Neural cell (in vitro differentiated cells): ENCODE data around the gene GTF2IRD1. TPM values are rescaled to one million over a fixed set of nuclear protein-coding genes. Genes with fewer than 3 reads are reported as not detected.
"Not testable (repeated sequence)": the region's sequence is repeated elsewhere in the genome, so short reads cannot be mapped to it uniquely, and the experiment has no call there.

Experiments used
- H2AFZ ChIP-seq: fragments of 200-600, 300-800 bp; sonication (generic), shearing (Covaris generic); 2 replicates; pipeline ENCODE4 v1.6.0; 2014; ENCODE audit warnings: low read depth, mild to moderate bottlenecking, antibody characterized with exemption, low read length, moderate library complexity
- H3F3A ChIP-seq: fragments of 200-600 bp; shearing (Covaris generic); 2 replicates; pipeline ENCODE4 v1.6.1; 2016; ENCODE audit warnings: mild to moderate bottlenecking, moderate library complexity, mixed read lengths, antibody characterized with exemption, low read length; ENCODE audit not compliant: insufficient read depth, poor library complexity, severe bottlenecking
- H3K27ac ChIP-seq: fragments of 200-600, 300-800 bp; sonication (generic), shearing (Covaris generic); 2 replicates; pipeline ENCODE4 v1.5.1; 2014; ENCODE audit warnings: mild to moderate bottlenecking, low read length, moderate library complexity
- H3K27me3 ChIP-seq: fragments of 300-800, 200-600 bp; sonication (generic), shearing (Covaris generic); 2 replicates; pipeline ENCODE4 v1.6.0; 2014; ENCODE audit warnings: mild to moderate bottlenecking, low read depth, low read length, moderate library complexity; ENCODE audit not compliant: insufficient read depth
- H3K36me3 ChIP-seq: fragments of 300-800, 200-600 bp; sonication (generic), shearing (Covaris generic); 2 replicates; pipeline ENCODE4 v1.5.1; 2014; ENCODE audit warnings: mild to moderate bottlenecking, antibody characterized with exemption, low read length, moderate library complexity; ENCODE audit not compliant: insufficient read depth
- H3K4me2 ChIP-seq: fragments of 300-800, 200-600 bp; sonication (generic), shearing (Covaris generic); 2 replicates; pipeline ENCODE4 v1.6.0; 2014; ENCODE audit warnings: mild to moderate bottlenecking, low read length
- H3K4me3 ChIP-seq: fragments of 300-800, 200-600 bp; sonication (generic), shearing (Covaris generic); 2 replicates; pipeline ENCODE4 v1.5.1; 2014; ENCODE audit warnings: mild to moderate bottlenecking, low read length, moderate library complexity
- H3K79me2 ChIP-seq: fragments of 200-600 bp; shearing (Covaris generic); replicated peaks from 2 replicates; pipeline ENCODE4 v1.6.0; 2014; ENCODE audit warnings: mild to moderate bottlenecking, low read length, moderate library complexity; ENCODE audit not compliant: insufficient read depth
- H3K9ac ChIP-seq: fragments of 300-800, 200-600 bp; sonication (generic), shearing (Covaris generic); 2 replicates; pipeline ENCODE4 v1.6.1; 2016; ENCODE audit warnings: mild to moderate bottlenecking, low read length, mixed read lengths
- H3K9me2 ChIP-seq: fragments of 200-600 bp; shearing (Covaris generic); 2 replicates; pipeline ENCODE4 v1.6.1; 2016; ENCODE audit warnings: mild to moderate bottlenecking, low read length, mixed read lengths; ENCODE audit not compliant: insufficient read depth
- H3K9me3 ChIP-seq: fragments of 200-600, 300-800 bp; sonication (generic), shearing (Covaris generic); 2 replicates; pipeline ENCODE4 v1.6.1; 2016; ENCODE audit warnings: mild to moderate bottlenecking, mixed run types, low read length, moderate library complexity, mixed read lengths
- H4K20me1 ChIP-seq: fragments of 200-600 bp; shearing (Covaris generic); 2 replicates; pipeline ENCODE4 v1.6.1; 2016; ENCODE audit warnings: mild to moderate bottlenecking, mixed run types; ENCODE audit not compliant: insufficient read depth
- CTCF ChIP-seq: fragments of 450-650 bp; IDR thresholded peaks from 2 replicates; pipeline ENCODE4 v1.5.1; 2014; ENCODE audit warnings: antibody characterized with exemption, mild to moderate bottlenecking, moderate library complexity; ENCODE audit not compliant: poor library complexity, severe bottlenecking
- EP300 ChIP-seq: fragments of 450-650 bp; conservative IDR thresholded peaks from 2 replicates; pipeline ENCODE4 v1.6.1; 2014; ENCODE audit warnings: antibody characterized with exemption, mild to moderate bottlenecking, moderate library complexity; ENCODE audit not compliant: poor library complexity, severe bottlenecking
- EZH2 ChIP-seq: fragments of 200-600, 300-800 bp; shearing (Covaris generic), sonication (generic); IDR thresholded peaks from 2 replicates; pipeline ENCODE4 v1.6.1; 2014; ENCODE audit warnings: antibody characterized with exemption, low read length, borderline replicate concordance, mild to moderate bottlenecking; ENCODE audit not compliant: insufficient read depth, poor library complexity, severe bottlenecking
- MXI1 ChIP-seq: fragments of 450-650 bp; conservative IDR thresholded peaks from 2 replicates; pipeline ENCODE4 v1.6.1; 2014; ENCODE audit warnings: antibody characterized with exemption, mild to moderate bottlenecking; ENCODE audit not compliant: poor library complexity, severe bottlenecking
- POLR2AphosphoS5 ChIP-seq: IDR thresholded peaks from 2 replicates; pipeline ENCODE4 v1.6.1; 2012
- RAD21 ChIP-seq: fragments of 450-650 bp; conservative IDR thresholded peaks from 2 replicates; pipeline ENCODE4 v1.6.1; 2014; ENCODE audit warnings: antibody characterized with exemption, mild to moderate bottlenecking, moderate library complexity
- REST ChIP-seq: IDR thresholded peaks from 2 replicates; pipeline ENCODE4 v1.6.1; 2012; ENCODE audit warnings: borderline replicate concordance
- SMC3 ChIP-seq: fragments of 450-650 bp; conservative IDR thresholded peaks from 2 replicates; pipeline ENCODE4 v1.6.1; 2014; ENCODE audit warnings: antibody characterized with exemption, mild to moderate bottlenecking, moderate library complexity; ENCODE audit not compliant: poor library complexity
- TAF1 ChIP-seq: IDR thresholded peaks from 2 replicates; pipeline ENCODE4 v1.6.1; 2012; ENCODE audit warnings: low read depth
- polyA plus RNA-seq: library from polyadenylated mRNA; depleted of rRNA; stranded (reverse); fragments of >200 nt; gene quantifications from 2 replicates; pipeline ENCODE4 v1.2.3, GENCODE V29; 2014

GTF2IRD1 gene
- polyA plus RNA-seq, 1 donor from 2014 or later = 31.9 TPM

GRCh38 chr7:74495112-74496086 lies 41.7 kb downstream of the GTF2IRD1 start:
- Histone ChIP-seq H3K4me2 (no peak overlapping the region), H3K27ac (no peak overlapping the region), H3K9ac (no peak overlapping the region), H2AFZ (no peak overlapping the region), H3K27me3 (no peaks in the 10 kb centered on the region), H3K4me3 (no peak overlapping the region), H3K9me3 (no peaks in the 10 kb centered on the region), H3F3A (no peaks in the 10 kb centered on the region), H3K79me2 (peaks cover 22% of the 10 kb centered on the region), H4K20me1 (no peaks in the 10 kb centered on the region), H3K36me3 (no peaks in the 10 kb centered on the region), H3K9me2 (no peaks in the 10 kb centered on the region)
- TF ChIP-seq TAF1 (no peak), MXI1 (no peak), SMC3 (no peak), RAD21 (no peak), EP300 (no peak), CTCF (no peak), REST (no peak)

GRCh38 chr7:74496272-74496671 lies 42.6 kb downstream of the GTF2IRD1 start:
- no peak for TF ChIP-seq EP300
- TF ChIP-seq REST = no peak
- TF ChIP-seq CTCF = no peak
- no peak for TF ChIP-seq EZH2
- no peak for TF ChIP-seq SMC3
- no peak for TF ChIP-seq RAD21
- TF ChIP-seq TAF1 = no peak
- no peak for TF ChIP-seq POLR2AphosphoS5
- no peak for TF ChIP-seq MXI1
- no peak overlapping the region for H3K4me3 ChIP-seq
- H3F3A ChIP-seq = no peaks in the 10 kb centered on the region
- no peaks in the 10 kb centered on the region for H4K20me1 ChIP-seq
- no peak overlapping the region for H3K4me2 ChIP-seq
- H3K9ac ChIP-seq = no peak overlapping the region
- no peaks in the 10 kb centered on the region for H3K9me3 ChIP-seq
- H3K9me2 ChIP-seq = no peaks in the 10 kb centered on the region
- no peak overlapping the region for H2AFZ ChIP-seq
- no peaks in the 10 kb centered on the region for H3K27me3 ChIP-seq
- H3K79me2 ChIP-seq = peaks cover 22% of the 10 kb centered on the region
- no peak overlapping the region for H3K27ac ChIP-seq
- H3K36me3 ChIP-seq = no peaks in the 10 kb centered on the region

- not testable (repeated sequence) for H2AFZ ChIP-seq, H3K4me3 ChIP-seq, H3K4me2 ChIP-seq, H3K27me3 ChIP-seq, H3F3A ChIP-seq, H3K9me2 ChIP-seq, H3K9ac ChIP-seq, H3K27ac ChIP-seq, H4K20me1 ChIP-seq, H3K9me3 ChIP-seq, H3K36me3 ChIP-seq
- H3K79me2 ChIP-seq = peaks cover 22% of the 10 kb centered on the region
These were observed 43.1 kb downstream of the GTF2IRD1 start for GRCh38 chr7:74496773-74497172.
